ENCODE measurements around the gene PRKACA.

PRKACA gene

GRCh38 chr19:14117668-14118164, at the start of gene PRKACA:
PRKACA (minus strand) TSS chr19:14117762; CDS start chr19:14117547, 215 bp downstream.
- peak; percentile 99 for DNase-seq

GRCh38 chr19:14166999-14167575, 49.5 kb upstream of the PRKACA start:
- DNase-seq, result no peak

- no peak for DNase-seq
Observed at GRCh38 chr19:14165990-14166830, 48.6 kb upstream of the PRKACA start.

GRCh38 chr19:14164724-14165493, 47.3 kb upstream of the PRKACA start:
- DNase-seq, result no peak

- no peak for DNase-seq
Observed at GRCh38 chr19:14164082-14164481, 46.5 kb upstream of the PRKACA start.

- DNase-seq, result no peak
Observed at GRCh38 chr19:14162871-14163297, 45.3 kb upstream of the PRKACA start.

GRCh38 chr19:14161305-14161704, 43.7 kb upstream of the PRKACA start:
- no peak for DNase-seq

GRCh38 chr19:14160017-14160703, 42.6 kb upstream of the PRKACA start:
- no peak for DNase-seq

- no peak for DNase-seq
Observed at GRCh38 chr19:14159059-14159458, 41.5 kb upstream of the PRKACA start.

GRCh38 chr19:14158276-14159023, 40.9 kb upstream of the PRKACA start:
- no peak for DNase-seq

GRCh38 chr19:14156971-14157717, 39.6 kb upstream of the PRKACA start:
- DNase-seq, result no peak

- no peak for DNase-seq
Observed at GRCh38 chr19:14156122-14156521, 38.6 kb upstream of the PRKACA start.

GRCh38 chr19:14155371-14155770, 37.8 kb upstream of the PRKACA start:
- DNase-seq, result no peak

GRCh38 chr19:14152713-14153112, 35.2 kb upstream of the PRKACA start:
- DNase-seq, result no peak

GRCh38 chr19:14150770-14151661, 33.5 kb upstream of the PRKACA start:
- DNase-seq, result no peak

GRCh38 chr19:14150041-14150769, 32.6 kb upstream of the PRKACA start:
- no peak for DNase-seq

- peak; percentile 88 for DNase-seq
Observed at GRCh38 chr19:14149509-14149994, 32.0 kb upstream of the PRKACA start.

GRCh38 chr19:14148751-14149410, 31.3 kb upstream of the PRKACA start:
- DNase-seq, result no peak

All from left hindlimb (tissue), 1 donor.